Endothelial cell of umbilical vein (primary cell): ENCODE measurements around the gene MRPS27. TPM values are rescaled to one million over a fixed set of nuclear protein-coding genes. Genes with fewer than 3 reads are reported as not detected.

Experiments
- BruUV-seq: library from RNA; stranded (reverse); fragments of 400-500 nt; replicated peaks from 2 replicates; lab custom pipeline; 2021; lab: Mats Ljungman, UMichigan
- CTCF ChIA-PET: fragments of 300-600, 350-600 bp; sonication (Branson Sonifier 250); formaldehyde crosslinking; loops from one replicate; lab custom pipeline; 2021; ENCODE audit warnings: antibody characterized with exemption, inconsistent platforms; lab: Charles Lee
- POLR2A ChIA-PET: fragments of 300-600, 350-600 bp; sonication (Branson Sonifier 250); formaldehyde crosslinking; loops from one replicate; lab custom pipeline; 2021; ENCODE audit warnings: antibody characterized with exemption, inconsistent platforms; lab: Charles Lee
- DNase-seq: peaks from one replicate; pipeline ENCODE4 v3.0.0-alpha.2; 2011; ENCODE audit warnings: low read depth, low spot score
- FAIRE-seq: peaks from 2 replicates; lab custom pipeline; 2011; peaks lifted over from hg19 to GRCh38; lab: Jason Lieb, UNC
- H2AFZ ChIP-seq: 2 replicates; pipeline ENCODE4 v1.6.0; 2012; ENCODE audit warnings: low read depth, low read length, control low read depth, inconsistent platforms
- H3K27ac ChIP-seq: 2 replicates; pipeline ENCODE4 v1.5.1; 2011; ENCODE audit warnings: low read depth, mild to moderate bottlenecking, control low read depth, low read length, moderate library complexity; ENCODE audit not compliant: insufficient read depth
- H3K27me3 ChIP-seq, 2 experiments: 2 replicates each; pipeline versions ENCODE4 v1.6.0 to v1.6.1; 2011; ENCODE audit warnings: low read length in 2 of 2, mixed read lengths in 1 of 2; ENCODE audit not compliant: control insufficient read depth in 2 of 2, insufficient read depth in 2 of 2
- H3K36me3 ChIP-seq, 2 experiments: 2 replicates in 1 of 2; 3 replicates in 1 of 2; pipeline ENCODE4 v1.5.1; 2011; ENCODE audit warnings: low read length in 2 of 2, mild to moderate bottlenecking in 1 of 2, moderate library complexity in 1 of 2; ENCODE audit not compliant: control insufficient read depth in 2 of 2, insufficient read depth in 2 of 2; ENCODE audit errors: extremely low read depth in 1 of 2
- H3K4me1 ChIP-seq: 3 replicates; pipeline ENCODE4 v1.5.1; 2011; ENCODE audit warnings: mild to moderate bottlenecking, low read length; ENCODE audit not compliant: control insufficient read depth, insufficient read depth; ENCODE audit errors: extremely low read depth
- H3K4me2 ChIP-seq: 2 replicates; pipeline ENCODE4 v1.6.1; 2011; ENCODE audit warnings: low read length, control low read depth, mixed read lengths; ENCODE audit not compliant: insufficient read depth
- H3K4me3 ChIP-seq, 3 experiments: fragments of 200-600 bp in 1 of 3; sonication (generic), shearing (Covaris generic) in 1 of 3; replicated peaks in 1 of 3; 2 replicates each; pipeline ENCODE4 v1.5.1; 2011 to 2016; ENCODE audit warnings: control low read depth in 3 of 3, low read length in 3 of 3, mild to moderate bottlenecking in 2 of 3, inconsistent platforms in 1 of 3, low read depth in 1 of 3, moderate library complexity in 1 of 3; ENCODE audit not compliant: insufficient read depth in 1 of 3
- H3K79me2 ChIP-seq: 2 replicates; pipeline ENCODE4 v1.6.0; 2012; ENCODE audit warnings: low read length, inconsistent platforms; ENCODE audit not compliant: control insufficient read depth, insufficient read depth
- H3K9ac ChIP-seq: replicated peaks from 2 replicates; pipeline ENCODE3; 2011; ENCODE audit warnings: low read length, control low read depth; ENCODE audit not compliant: insufficient read depth; ENCODE audit errors: extremely low read depth
- H3K9me1 ChIP-seq: replicated peaks from 3 replicates; pipeline ENCODE4 v1.6.0; 2011; ENCODE audit warnings: mild to moderate bottlenecking, low read length; ENCODE audit not compliant: control insufficient read depth, insufficient read depth; ENCODE audit errors: extremely low read depth
- H3K9me3 ChIP-seq: replicated peaks from 2 replicates; pipeline ENCODE4 v1.5.1; 2012; ENCODE audit warnings: low read length, inconsistent platforms; ENCODE audit not compliant: control insufficient read depth, insufficient read depth
- H4K20me1 ChIP-seq: replicated peaks from 2 replicates; pipeline ENCODE3; 2011; ENCODE audit warnings: mild to moderate bottlenecking, low read length; ENCODE audit not compliant: control insufficient read depth, insufficient read depth; ENCODE audit errors: extremely low read depth
- EZH2 ChIP-seq: IDR thresholded peaks from 2 replicates; pipeline ENCODE4 v1.6.1; 2012; ENCODE audit warnings: borderline replicate concordance, low read depth, mild to moderate bottlenecking, moderate library complexity, low read length, inconsistent platforms; ENCODE audit not compliant: severe bottlenecking
- FOS ChIP-seq: IDR thresholded peaks from 2 replicates; pipeline ENCODE4 v1.6.1; 2011; ENCODE audit warnings: mild to moderate bottlenecking, low read length, moderate library complexity, borderline replicate concordance; ENCODE audit not compliant: insufficient read depth
- GATA2 ChIP-seq: IDR thresholded peaks from 2 replicates; pipeline ENCODE4 v1.7.0; 2011; ENCODE audit warnings: low read depth, mild to moderate bottlenecking, moderate library complexity, mixed read lengths, low read length; ENCODE audit not compliant: insufficient read length, insufficient read depth
- JUN ChIP-seq: IDR thresholded peaks from 2 replicates; pipeline ENCODE4 v1.6.1; 2011; ENCODE audit warnings: borderline replicate concordance, low read depth; ENCODE audit not compliant: insufficient read length, insufficient read depth
- MAX ChIP-seq: IDR thresholded peaks from 2 replicates; pipeline ENCODE4 v1.6.1; 2011; ENCODE audit not compliant: insufficient read depth, insufficient read length
- MYC ChIP-seq: IDR thresholded peaks from one replicate; pipeline ENCODE4 v1.6.1; 2011; ENCODE audit warnings: mild to moderate bottlenecking, low read depth, low read length
- POLR2A ChIP-seq: IDR thresholded peaks from 2 replicates; pipeline ENCODE4 v1.6.1; 2012; ENCODE audit warnings: low read depth, mild to moderate bottlenecking, control low read depth, low read length
- POLR2AphosphoS5 ChIP-seq: IDR thresholded peaks from 2 replicates; pipeline ENCODE4 v1.6.1; 2012; ENCODE audit warnings: low read depth, mild to moderate bottlenecking, control low read depth, low read length, moderate library complexity; ENCODE audit not compliant: insufficient read depth
- dilution Hi-C: fragments of 300-500 bp; cut with MboI; formaldehyde crosslinking; loops from one replicate; pipeline ENCODE4 v1.15.0; 2019; ENCODE audit warnings: low sequenced_read_pairs; ENCODE audit not compliant: extremely low pct_ligation_motif_present
- intact Hi-C: fragments of 100-400 bp; cut with micrococcal nuclease; formaldehyde crosslinking; loops from one replicate; pipeline ENCODE4 v1.10.0; 2022
- polyA plus RNA-seq, 4 experiments: library from polyadenylated mRNA; depleted of rRNA in 3 of 4; stranded (reverse) in 3 of 4; unstranded in 1 of 4; fragments of >200 nt; gene quantifications; 2 replicates each; pipeline versions ENCODE4 v1.2.1 to v1.2.3, GENCODE V29; 2011 to 2012; ENCODE audit warnings: missing spikeins in 1 of 4
- total RNA-seq: library from RNA; stranded (reverse); gene quantifications from 2 replicates; pipeline ENCODE4 v1.2.3, GENCODE V29; 2021
- TF ChIP-seq, protein P1 (sequence below), 2 donors: IDR thresholded peaks; 1 replicate in 1 of 2; 2 replicates in 1 of 2; pipeline ENCODE4 v1.5.1; 2011; ENCODE audit warnings: low read length in 2 of 2, mild to moderate bottlenecking in 2 of 2, moderate library complexity in 2 of 2, control low read depth in 1 of 2, inconsistent platforms in 1 of 2, low read depth in 1 of 2; ENCODE audit not compliant: insufficient read depth in 1 of 2; ENCODE audit errors: extremely low read depth in 1 of 2

The MRPS27 gene
- total and polyA plus RNA-seq, 2 donors (not counting 3 experiments of a cell fraction or from before 2014, with no cell fraction given) = 56.0 to 67.1 TPM

- TF ChIP-seq POLR2A (no peak), EZH2 (no peak), MAX (no peak), MYC (no peak), JUN (no peak), FOS (no peak), POLR2AphosphoS5 (no peak), GATA2 (no peak)
- TF ChIP-seq, protein P1, sequence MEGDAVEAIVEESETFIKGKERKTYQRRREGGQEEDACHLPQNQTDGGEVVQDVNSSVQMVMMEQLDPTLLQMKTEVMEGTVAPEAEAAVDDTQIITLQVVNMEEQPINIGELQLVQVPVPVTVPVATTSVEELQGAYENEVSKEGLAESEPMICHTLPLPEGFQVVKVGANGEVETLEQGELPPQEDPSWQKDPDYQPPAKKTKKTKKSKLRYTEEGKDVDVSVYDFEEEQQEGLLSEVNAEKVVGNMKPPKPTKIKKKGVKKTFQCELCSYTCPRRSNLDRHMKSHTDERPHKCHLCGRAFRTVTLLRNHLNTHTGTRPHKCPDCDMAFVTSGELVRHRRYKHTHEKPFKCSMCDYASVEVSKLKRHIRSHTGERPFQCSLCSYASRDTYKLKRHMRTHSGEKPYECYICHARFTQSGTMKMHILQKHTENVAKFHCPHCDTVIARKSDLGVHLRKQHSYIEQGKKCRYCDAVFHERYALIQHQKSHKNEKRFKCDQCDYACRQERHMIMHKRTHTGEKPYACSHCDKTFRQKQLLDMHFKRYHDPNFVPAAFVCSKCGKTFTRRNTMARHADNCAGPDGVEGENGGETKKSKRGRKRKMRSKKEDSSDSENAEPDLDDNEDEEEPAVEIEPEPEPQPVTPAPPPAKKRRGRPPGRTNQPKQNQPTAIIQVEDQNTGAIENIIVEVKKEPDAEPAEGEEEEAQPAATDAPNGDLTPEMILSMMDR (IDR thresholded peaks at IDR 0.05; ENCODE audit: extremely low read depth in 1 of 2, insufficient read depth in 1 of 2, low read depth in 1 of 2, low read length in 2 of 2) = no peak
- H3K9ac ChIP-seq = no peak overlapping the region
- H3K9me1 ChIP-seq = no peaks in the 10 kb centered on the region
- no peak overlapping the region for H3K4me2 ChIP-seq
- DNase-seq (no peak), FAIRE-seq (no peak)
- H2AFZ ChIP-seq = no peak overlapping the region
- ChIA-PET CTCF (interaction anchor here (1.0 to 2.1 kb wide), 11 partner anchors 14 to 254 kb away, joined by 3 to 10 read pairs (median 5); no protein-coding TSS in a partner anchor), POLR2A (no interaction called here)
- H3K27ac ChIP-seq = no peak overlapping the region
- peaks cover 2% of the 10 kb centered on the region for H3K4me1 ChIP-seq
- intact Hi-C loops (loop anchor here (2.0 to 5.0 kb wide), 3 partner anchors 59 to 487 kb away; no protein-coding TSS in a partner anchor), dilution Hi-C loops (no loop called here)
- peaks cover 11% of the 10 kb centered on the region for H3K79me2 ChIP-seq
- no peaks in the 10 kb centered on the region for H3K27me3 ChIP-seq
- BruUV-seq = no TSS peak
- no peaks in the 10 kb centered on the region for H3K36me3 ChIP-seq
- H4K20me1 ChIP-seq = no peaks in the 10 kb centered on the region
- H3K9me3 ChIP-seq = no peaks in the 10 kb centered on the region
- no peak overlapping the region for H3K4me3 ChIP-seq
Observed at GRCh38 chr5:72269411-72269780, 50.6 kb downstream of the MRPS27 start.
